ENCODE results near the gene HPGDS. TPM values are rescaled to one million over a fixed set of nuclear protein-coding genes. Genes with fewer than 3 reads are reported as not detected.

Gene HPGDS
- total and polyA plus RNA-seq, 10 of the 15 experiments (the other 5 are each of a cell fraction or from before 2014, with no cell fraction given): not detected

DNA sequence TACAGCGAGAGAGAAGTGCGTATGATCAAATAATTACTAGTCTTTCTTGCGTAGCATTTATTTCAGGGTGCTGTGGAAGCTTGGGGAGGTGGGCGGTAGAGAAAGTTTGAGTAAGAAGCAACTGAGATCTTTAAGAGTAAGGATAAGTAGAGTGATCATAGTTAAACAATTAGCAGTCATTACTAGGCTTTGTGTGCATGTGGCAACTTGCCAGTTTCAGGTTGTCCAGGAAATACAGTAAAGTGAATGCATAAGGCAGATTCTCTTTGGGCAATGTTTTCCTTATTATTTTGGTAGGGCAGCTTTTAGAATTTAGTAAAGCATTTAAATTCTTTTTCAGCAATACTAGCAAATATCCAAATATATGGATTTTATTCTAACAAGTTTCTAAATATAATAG, 57.0 kb downstream of the HPGDS start:
- H3K27me3 ChIP-seq (replicated peaks in 1 of 2; ENCODE audit: control insufficient read depth in 2 of 2, insufficient read depth in 2 of 2, low read length in 1 of 2): no peaks in the 10 kb centered on the region
- H3K4me1 ChIP-seq (ENCODE audit: control insufficient read depth, insufficient read depth, low read length): no peaks in the 10 kb centered on the region
- FAIRE-seq (no peak), ATAC-seq (no peak), DNase-seq (ENCODE audit: low read depth, low spot score) (no peak)
- ChIA-PET CTCF (no interaction called here), POLR2A (no interaction called here), SMC1A (ENCODE audit: uncharacterized antibody, unreplicated experiment) (interaction anchor here (0.8 kb wide), 1 partner anchor 18 kb away, joined by 3 read pairs; no protein-coding TSS in a partner anchor), RAD21 (ENCODE audit: unreplicated experiment) (no interaction called here)
- H3K79me2 ChIP-seq (ENCODE audit: control insufficient read depth, insufficient read depth, low read length): no peaks in the 10 kb centered on the region
- no peak overlapping the region for H3K4me2 ChIP-seq (ENCODE audit: control insufficient read depth, insufficient read depth)
- no peak overlapping the region for H2AFZ ChIP-seq (ENCODE audit: control insufficient read depth, low read depth, low read length)
- no peak overlapping the region for H3K4me3 ChIP-seq
- BruUV-seq (replicated peaks): no TSS peak
- no peak overlapping the region for H3K27ac ChIP-seq (ENCODE audit: control insufficient read depth, insufficient read depth)
- peaks cover 0 to 7% of the 10 kb centered on the region in 2 experiments; a peak in 2 of 4 replicates for H3K36me3 ChIP-seq (ENCODE audit: control insufficient read depth in 2 of 2, insufficient read depth in 2 of 2, low read length in 1 of 2)
- 99% methylated on average over 4 of the region's 4 CpGs for WGBS (ENCODE audit: insufficient coverage, insufficient replicate concordance, low lambda C conversion rate, missing lambda C conversion rate)
- in situ Hi-C loops (cut with MboI) (no loop called here), intact Hi-C loops (cut with micrococcal nuclease; ENCODE audit: unreplicated experiment) (no loop called here)
- no peak overlapping the region for H3K9ac ChIP-seq (ENCODE audit: control insufficient read depth, insufficient read depth, low read length)
- H4K20me1 ChIP-seq (ENCODE audit: control insufficient read depth, insufficient read depth): no peaks in the 10 kb centered on the region
- H3K9me3 ChIP-seq (replicated peaks; ENCODE audit: control insufficient read depth, insufficient read depth, low read length): no peaks in the 10 kb centered on the region
- TF ChIP-seq TCF12 (IDR thresholded peaks at IDR 0.05; ENCODE audit: low read depth, low read length) (no peak), ESRRA (IDR thresholded peaks at IDR 0.05; ENCODE audit: low read length) (no peak), STAT1 (conservative IDR thresholded peaks at IDR 0.05) (no peak), SUZ12 (IDR thresholded peaks at IDR 0.05; ENCODE audit: unreplicated experiment) (no peak), ZNF24 (IDR thresholded peaks at IDR 0.05) (no peak), PAX5 (IDR thresholded peaks at IDR 0.05; ENCODE audit: borderline replicate concordance, low read depth, low read length) (no peak), SREBF2 (IDR thresholded peaks at IDR 0.05; ENCODE audit: low read length) (no peak), SMAD5 (IDR thresholded peaks at IDR 0.05; ENCODE audit: low read depth) (no peak), BRCA1 (IDR thresholded peaks at IDR 0.05; ENCODE audit: low read depth, low read length) (no peak)
- TF ChIP-seq, protein P1, sequence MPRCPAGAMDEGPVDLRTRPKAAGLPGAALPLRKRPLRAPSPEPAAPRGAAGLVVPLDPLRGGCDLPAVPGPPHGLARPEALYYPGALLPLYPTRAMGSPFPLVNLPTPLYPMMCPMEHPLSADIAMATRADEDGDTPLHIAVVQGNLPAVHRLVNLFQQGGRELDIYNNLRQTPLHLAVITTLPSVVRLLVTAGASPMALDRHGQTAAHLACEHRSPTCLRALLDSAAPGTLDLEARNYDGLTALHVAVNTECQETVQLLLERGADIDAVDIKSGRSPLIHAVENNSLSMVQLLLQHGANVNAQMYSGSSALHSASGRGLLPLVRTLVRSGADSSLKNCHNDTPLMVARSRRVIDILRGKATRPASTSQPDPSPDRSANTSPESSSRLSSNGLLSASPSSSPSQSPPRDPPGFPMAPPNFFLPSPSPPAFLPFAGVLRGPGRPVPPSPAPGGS (IDR thresholded peaks at IDR 0.05; ENCODE audit: borderline replicate concordance, insufficient read depth, low read depth, low read length, poor library complexity, severe bottlenecking): no peak
- TF ChIP-seq, protein P2, sequence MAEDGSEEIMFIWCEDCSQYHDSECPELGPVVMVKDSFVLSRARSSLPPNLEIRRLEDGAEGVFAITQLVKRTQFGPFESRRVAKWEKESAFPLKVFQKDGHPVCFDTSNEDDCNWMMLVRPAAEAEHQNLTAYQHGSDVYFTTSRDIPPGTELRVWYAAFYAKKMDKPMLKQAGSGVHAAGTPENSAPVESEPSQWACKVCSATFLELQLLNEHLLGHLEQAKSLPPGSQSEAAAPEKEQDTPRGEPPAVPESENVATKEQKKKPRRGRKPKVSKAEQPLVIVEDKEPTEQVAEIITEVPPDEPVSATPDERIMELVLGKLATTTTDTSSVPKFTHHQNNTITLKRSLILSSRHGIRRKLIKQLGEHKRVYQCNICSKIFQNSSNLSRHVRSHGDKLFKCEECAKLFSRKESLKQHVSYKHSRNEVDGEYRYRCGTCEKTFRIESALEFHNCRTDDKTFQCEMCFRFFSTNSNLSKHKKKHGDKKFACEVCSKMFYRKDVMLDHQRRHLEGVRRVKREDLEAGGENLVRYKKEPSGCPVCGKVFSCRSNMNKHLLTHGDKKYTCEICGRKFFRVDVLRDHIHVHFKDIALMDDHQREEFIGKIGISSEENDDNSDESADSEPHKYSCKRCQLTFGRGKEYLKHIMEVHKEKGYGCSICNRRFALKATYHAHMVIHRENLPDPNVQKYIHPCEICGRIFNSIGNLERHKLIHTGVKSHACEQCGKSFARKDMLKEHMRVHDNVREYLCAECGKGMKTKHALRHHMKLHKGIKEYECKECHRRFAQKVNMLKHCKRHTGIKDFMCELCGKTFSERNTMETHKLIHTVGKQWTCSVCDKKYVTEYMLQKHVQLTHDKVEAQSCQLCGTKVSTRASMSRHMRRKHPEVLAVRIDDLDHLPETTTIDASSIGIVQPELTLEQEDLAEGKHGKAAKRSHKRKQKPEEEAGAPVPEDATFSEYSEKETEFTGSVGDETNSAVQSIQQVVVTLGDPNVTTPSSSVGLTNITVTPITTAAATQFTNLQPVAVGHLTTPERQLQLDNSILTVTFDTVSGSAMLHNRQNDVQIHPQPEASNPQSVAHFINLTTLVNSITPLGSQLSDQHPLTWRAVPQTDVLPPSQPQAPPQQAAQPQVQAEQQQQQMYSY (CRISPR knock-in tag; IDR thresholded peaks at IDR 0.05): no peak
- TF ChIP-seq, protein P3, sequence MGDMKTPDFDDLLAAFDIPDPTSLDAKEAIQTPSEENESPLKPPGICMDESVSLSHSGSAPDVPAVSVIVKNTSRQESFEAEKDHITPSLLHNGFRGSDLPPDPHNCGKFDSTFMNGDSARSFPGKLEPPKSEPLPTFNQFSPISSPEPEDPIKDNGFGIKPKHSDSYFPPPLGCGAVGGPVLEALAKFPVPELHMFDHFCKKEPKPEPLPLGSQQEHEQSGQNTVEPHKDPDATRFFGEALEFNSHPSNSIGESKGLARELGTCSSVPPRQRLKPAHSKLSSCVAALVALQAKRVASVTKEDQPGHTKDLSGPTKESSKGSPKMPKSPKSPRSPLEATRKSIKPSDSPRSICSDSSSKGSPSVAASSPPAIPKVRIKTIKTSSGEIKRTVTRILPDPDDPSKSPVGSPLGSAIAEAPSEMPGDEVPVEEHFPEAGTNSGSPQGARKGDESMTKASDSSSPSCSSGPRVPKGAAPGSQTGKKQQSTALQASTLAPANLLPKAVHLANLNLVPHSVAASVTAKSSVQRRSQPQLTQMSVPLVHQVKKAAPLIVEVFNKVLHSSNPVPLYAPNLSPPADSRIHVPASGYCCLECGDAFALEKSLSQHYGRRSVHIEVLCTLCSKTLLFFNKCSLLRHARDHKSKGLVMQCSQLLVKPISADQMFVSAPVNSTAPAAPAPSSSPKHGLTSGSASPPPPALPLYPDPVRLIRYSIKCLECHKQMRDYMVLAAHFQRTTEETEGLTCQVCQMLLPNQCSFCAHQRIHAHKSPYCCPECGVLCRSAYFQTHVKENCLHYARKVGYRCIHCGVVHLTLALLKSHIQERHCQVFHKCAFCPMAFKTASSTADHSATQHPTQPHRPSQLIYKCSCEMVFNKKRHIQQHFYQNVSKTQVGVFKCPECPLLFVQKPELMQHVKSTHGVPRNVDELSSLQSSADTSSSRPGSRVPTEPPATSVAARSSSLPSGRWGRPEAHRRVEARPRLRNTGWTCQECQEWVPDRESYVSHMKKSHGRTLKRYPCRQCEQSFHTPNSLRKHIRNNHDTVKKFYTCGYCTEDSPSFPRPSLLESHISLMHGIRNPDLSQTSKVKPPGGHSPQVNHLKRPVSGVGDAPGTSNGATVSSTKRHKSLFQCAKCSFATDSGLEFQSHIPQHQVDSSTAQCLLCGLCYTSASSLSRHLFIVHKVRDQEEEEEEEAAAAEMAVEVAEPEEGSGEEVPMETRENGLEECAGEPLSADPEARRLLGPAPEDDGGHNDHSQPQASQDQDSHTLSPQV (IDR thresholded peaks at IDR 0.05): no peak
